ENCODE measurements around the gene C1orf52.

C1orf52 gene

DNA sequence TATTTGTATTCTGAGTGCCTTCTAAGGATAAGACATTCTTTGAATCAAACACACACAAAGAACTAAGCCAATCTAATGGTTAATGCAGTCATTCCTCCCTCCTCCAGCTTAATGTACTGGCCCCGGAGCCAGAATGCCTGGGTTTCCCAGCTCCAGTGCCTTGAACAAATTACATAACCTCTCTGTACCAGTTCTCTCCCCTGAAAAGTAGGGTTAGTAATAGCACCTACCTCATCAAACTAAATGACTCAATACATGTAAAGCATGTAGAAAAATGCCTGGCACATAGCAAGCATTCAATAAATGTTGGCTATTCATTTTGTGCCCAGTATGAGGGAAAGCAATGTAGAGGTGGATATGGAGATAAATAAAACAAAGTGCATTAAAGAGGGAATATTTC lies 14.0 kb downstream of the C1orf52 start:
- H3K4me3 ChIP-seq (ENCODE audit: low read length): no peak overlapping the region
- no peaks in the 10 kb centered on the region for H3K27me3 ChIP-seq (replicated peaks; ENCODE audit: insufficient read depth, low read length)
- no peak for DNase-seq
- H3K9me2 ChIP-seq (replicated peaks; ENCODE audit: insufficient read depth, low read length): no peaks in the 10 kb centered on the region
- no peak overlapping the region for H2AFZ ChIP-seq (ENCODE audit: low read length)
- TF ChIP-seq EZH2 (optimal IDR thresholded peaks at IDR 0.05; ENCODE audit: low read depth, low read length): no peak
- TF ChIP-seq CTCF (IDR thresholded peaks at IDR 0.05; ENCODE audit: low read length): no peak
- TF ChIP-seq EZH2phosphoT487 (IDR thresholded peaks at IDR 0.05; ENCODE audit: low read length): no peak
- no peaks in the 10 kb centered on the region for H4K20me1 ChIP-seq (ENCODE audit: insufficient read depth, low read length)
- no peak overlapping the region for H3K4me2 ChIP-seq (ENCODE audit: low read depth, low read length)
- no peaks in the 10 kb centered on the region for H3F3A ChIP-seq (ENCODE audit: insufficient read depth, low read length)
- no peaks in the 10 kb centered on the region for H3K79me2 ChIP-seq (ENCODE audit: low read length)
- no peak overlapping the region for H3K9ac ChIP-seq (ENCODE audit: low read length)
- H3K36me3 ChIP-seq (replicated peaks; ENCODE audit: insufficient read depth, low read length): no peaks in the 10 kb centered on the region
- H3K9me3 ChIP-seq (replicated peaks; ENCODE audit: insufficient read depth, low read length): no peaks in the 10 kb centered on the region
- no peaks in the 10 kb centered on the region for H3K4me1 ChIP-seq (ENCODE audit: low read length)
- H3K27ac ChIP-seq (ENCODE audit: low read length): no peak overlapping the region

GRCh38 chr1:85244271-85245061 lies 15.0 kb downstream of the C1orf52 start:
- TF ChIP-seq EZH2phosphoT487 (IDR thresholded peaks at IDR 0.05; ENCODE audit: low read length) (no peak), EZH2 (optimal IDR thresholded peaks at IDR 0.05; ENCODE audit: low read depth, low read length) (no peak), CTCF (IDR thresholded peaks at IDR 0.05; ENCODE audit: low read length) (no peak)
- no peaks in the 10 kb centered on the region for H3F3A ChIP-seq (ENCODE audit: insufficient read depth, low read length)
- H3K9me2 ChIP-seq (replicated peaks; ENCODE audit: insufficient read depth, low read length): no peaks in the 10 kb centered on the region
- no peak overlapping the region for H3K4me3 ChIP-seq (ENCODE audit: low read length)
- no peaks in the 10 kb centered on the region for H3K79me2 ChIP-seq (ENCODE audit: low read length)
- H3K9ac ChIP-seq (ENCODE audit: low read length): no peak overlapping the region
- H3K4me2 ChIP-seq (ENCODE audit: low read depth, low read length): no peak overlapping the region
- no peaks in the 10 kb centered on the region for H3K36me3 ChIP-seq (replicated peaks; ENCODE audit: insufficient read depth, low read length)
- DNase-seq: no peak
- no peaks in the 10 kb centered on the region for H3K4me1 ChIP-seq (ENCODE audit: low read length)
- H3K27ac ChIP-seq (ENCODE audit: low read length): no peak overlapping the region
- no peaks in the 10 kb centered on the region for H3K27me3 ChIP-seq (replicated peaks; ENCODE audit: insufficient read depth, low read length)
- no peaks in the 10 kb centered on the region for H4K20me1 ChIP-seq (ENCODE audit: insufficient read depth, low read length)
- no peaks in the 10 kb centered on the region for H3K9me3 ChIP-seq (replicated peaks; ENCODE audit: insufficient read depth, low read length)
- no peak overlapping the region for H2AFZ ChIP-seq (ENCODE audit: low read length)

DNA sequence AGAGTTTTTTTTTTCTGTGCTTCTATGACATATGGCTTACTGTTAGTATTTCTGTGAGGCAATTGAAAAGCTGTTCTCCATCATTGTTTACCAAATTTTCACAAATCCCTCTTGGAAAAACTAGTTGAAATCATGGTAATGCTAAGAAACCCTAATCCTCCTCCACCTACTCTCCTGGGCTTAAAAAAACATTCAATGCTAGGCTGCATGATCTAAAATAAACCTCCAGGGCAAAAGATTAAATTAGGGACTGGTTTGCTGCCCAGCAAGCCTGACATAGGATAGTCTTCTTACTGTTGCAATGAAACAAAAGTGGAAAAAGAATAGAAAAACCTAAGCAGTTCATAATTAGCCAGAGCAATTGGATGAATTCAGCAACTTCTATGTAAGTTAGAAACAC lies 16.1 kb downstream of the C1orf52 start:
- H3K9me2 ChIP-seq (replicated peaks; ENCODE audit: insufficient read depth, low read length): no peaks in the 10 kb centered on the region
- no peak overlapping the region for H3K4me2 ChIP-seq (ENCODE audit: low read depth, low read length)
- no peaks in the 10 kb centered on the region for H4K20me1 ChIP-seq (ENCODE audit: insufficient read depth, low read length)
- no peak for DNase-seq
- no peak for TF ChIP-seq EZH2 (optimal IDR thresholded peaks at IDR 0.05; ENCODE audit: low read depth, low read length)
- TF ChIP-seq CTCF (IDR thresholded peaks at IDR 0.05; ENCODE audit: low read length): no peak
- no peak for TF ChIP-seq EZH2phosphoT487 (IDR thresholded peaks at IDR 0.05; ENCODE audit: low read length)
- no peaks in the 10 kb centered on the region for H3K36me3 ChIP-seq (replicated peaks; ENCODE audit: insufficient read depth, low read length)
- no peak overlapping the region for H2AFZ ChIP-seq (ENCODE audit: low read length)
- no peak overlapping the region for H3K4me3 ChIP-seq (ENCODE audit: low read length)
- no peaks in the 10 kb centered on the region for H3K9me3 ChIP-seq (replicated peaks; ENCODE audit: insufficient read depth, low read length)
- H3K79me2 ChIP-seq (ENCODE audit: low read length): no peaks in the 10 kb centered on the region
- H3F3A ChIP-seq (ENCODE audit: insufficient read depth, low read length): no peaks in the 10 kb centered on the region
- no peaks in the 10 kb centered on the region for H3K4me1 ChIP-seq (ENCODE audit: low read length)
- H3K27me3 ChIP-seq (replicated peaks; ENCODE audit: insufficient read depth, low read length): no peaks in the 10 kb centered on the region
- H3K9ac ChIP-seq (ENCODE audit: low read length): no peak overlapping the region
- no peak overlapping the region for H3K27ac ChIP-seq (ENCODE audit: low read length)
